Endothelial cell of umbilical vein (primary cell): Measurements from ENCODE around the gene NUMBL. TPM values are rescaled to one million over a fixed set of nuclear protein-coding genes. Genes with fewer than 3 reads are reported as not detected.

Source experiments
- BruUV-seq: library from RNA; stranded (reverse); fragments of 400-500 nt; replicated peaks from 2 replicates; lab custom pipeline; 2021; lab: Mats Ljungman, UMichigan
- CTCF ChIA-PET: fragments of 300-600, 350-600 bp; sonication (Branson Sonifier 250); formaldehyde crosslinking; loops from one replicate; lab custom pipeline; 2021; ENCODE audit warnings: antibody characterized with exemption, inconsistent platforms; lab: Charles Lee
- POLR2A ChIA-PET: fragments of 300-600, 350-600 bp; sonication (Branson Sonifier 250); formaldehyde crosslinking; loops from one replicate; lab custom pipeline; 2021; ENCODE audit warnings: antibody characterized with exemption, inconsistent platforms; lab: Charles Lee
- DNase-seq: peaks from one replicate; pipeline ENCODE4 v3.0.0-alpha.2; 2011; ENCODE audit warnings: low read depth, low spot score
- FAIRE-seq: peaks from 2 replicates; lab custom pipeline; 2011; peaks lifted over from hg19 to GRCh38; lab: Jason Lieb, UNC
- H2AFZ ChIP-seq: 2 replicates; pipeline ENCODE4 v1.6.0; 2012; ENCODE audit warnings: low read depth, low read length, control low read depth, inconsistent platforms
- H3K27ac ChIP-seq: 2 replicates; pipeline ENCODE4 v1.5.1; 2011; ENCODE audit warnings: low read depth, mild to moderate bottlenecking, control low read depth, low read length, moderate library complexity; ENCODE audit not compliant: insufficient read depth
- H3K27me3 ChIP-seq, 2 experiments: 2 replicates each; pipeline versions ENCODE4 v1.6.0 to v1.6.1; 2011; ENCODE audit warnings: low read length in 2 of 2, mixed read lengths in 1 of 2; ENCODE audit not compliant: control insufficient read depth in 2 of 2, insufficient read depth in 2 of 2
- H3K36me3 ChIP-seq, 2 experiments: 2 replicates in 1 of 2; 3 replicates in 1 of 2; pipeline ENCODE4 v1.5.1; 2011; ENCODE audit warnings: low read length in 2 of 2, mild to moderate bottlenecking in 1 of 2, moderate library complexity in 1 of 2; ENCODE audit not compliant: control insufficient read depth in 2 of 2, insufficient read depth in 2 of 2; ENCODE audit errors: extremely low read depth in 1 of 2
- H3K4me1 ChIP-seq: 3 replicates; pipeline ENCODE4 v1.5.1; 2011; ENCODE audit warnings: mild to moderate bottlenecking, low read length; ENCODE audit not compliant: control insufficient read depth, insufficient read depth; ENCODE audit errors: extremely low read depth
- H3K4me2 ChIP-seq: 2 replicates; pipeline ENCODE4 v1.6.1; 2011; ENCODE audit warnings: low read length, control low read depth, mixed read lengths; ENCODE audit not compliant: insufficient read depth
- H3K4me3 ChIP-seq, 3 experiments: fragments of 200-600 bp in 1 of 3; sonication (generic), shearing (Covaris generic) in 1 of 3; replicated peaks in 1 of 3; 2 replicates each; pipeline ENCODE4 v1.5.1; 2011 to 2016; ENCODE audit warnings: control low read depth in 3 of 3, low read length in 3 of 3, mild to moderate bottlenecking in 2 of 3, inconsistent platforms in 1 of 3, low read depth in 1 of 3, moderate library complexity in 1 of 3; ENCODE audit not compliant: insufficient read depth in 1 of 3
- H3K79me2 ChIP-seq: 2 replicates; pipeline ENCODE4 v1.6.0; 2012; ENCODE audit warnings: low read length, inconsistent platforms; ENCODE audit not compliant: control insufficient read depth, insufficient read depth
- H3K9ac ChIP-seq: replicated peaks from 2 replicates; pipeline ENCODE3; 2011; ENCODE audit warnings: low read length, control low read depth; ENCODE audit not compliant: insufficient read depth; ENCODE audit errors: extremely low read depth
- H3K9me1 ChIP-seq: replicated peaks from 3 replicates; pipeline ENCODE4 v1.6.0; 2011; ENCODE audit warnings: mild to moderate bottlenecking, low read length; ENCODE audit not compliant: control insufficient read depth, insufficient read depth; ENCODE audit errors: extremely low read depth
- H3K9me3 ChIP-seq: replicated peaks from 2 replicates; pipeline ENCODE4 v1.5.1; 2012; ENCODE audit warnings: low read length, inconsistent platforms; ENCODE audit not compliant: control insufficient read depth, insufficient read depth
- H4K20me1 ChIP-seq: replicated peaks from 2 replicates; pipeline ENCODE3; 2011; ENCODE audit warnings: mild to moderate bottlenecking, low read length; ENCODE audit not compliant: control insufficient read depth, insufficient read depth; ENCODE audit errors: extremely low read depth
- CTCF ChIP-seq, 2 donors: IDR thresholded peaks; 1 replicate in 1 of 2; 2 replicates in 1 of 2; pipeline ENCODE4 v1.5.1; 2011; ENCODE audit warnings: low read length in 2 of 2, mild to moderate bottlenecking in 2 of 2, moderate library complexity in 2 of 2, control low read depth in 1 of 2, inconsistent platforms in 1 of 2, low read depth in 1 of 2; ENCODE audit not compliant: insufficient read depth in 1 of 2; ENCODE audit errors: extremely low read depth in 1 of 2
- FOS ChIP-seq: IDR thresholded peaks from 2 replicates; pipeline ENCODE4 v1.6.1; 2011; ENCODE audit warnings: mild to moderate bottlenecking, low read length, moderate library complexity, borderline replicate concordance; ENCODE audit not compliant: insufficient read depth
- GATA2 ChIP-seq: IDR thresholded peaks from 2 replicates; pipeline ENCODE4 v1.7.0; 2011; ENCODE audit warnings: low read depth, mild to moderate bottlenecking, moderate library complexity, mixed read lengths, low read length; ENCODE audit not compliant: insufficient read length, insufficient read depth
- JUN ChIP-seq: IDR thresholded peaks from 2 replicates; pipeline ENCODE4 v1.6.1; 2011; ENCODE audit warnings: borderline replicate concordance, low read depth; ENCODE audit not compliant: insufficient read length, insufficient read depth
- MAX ChIP-seq: IDR thresholded peaks from 2 replicates; pipeline ENCODE4 v1.6.1; 2011; ENCODE audit not compliant: insufficient read depth, insufficient read length
- POLR2A ChIP-seq: IDR thresholded peaks from 2 replicates; pipeline ENCODE4 v1.6.1; 2012; ENCODE audit warnings: low read depth, mild to moderate bottlenecking, control low read depth, low read length
- dilution Hi-C: fragments of 300-500 bp; cut with MboI; formaldehyde crosslinking; loops from one replicate; pipeline ENCODE4 v1.15.0; 2019; ENCODE audit warnings: low sequenced_read_pairs; ENCODE audit not compliant: extremely low pct_ligation_motif_present
- intact Hi-C: fragments of 100-400 bp; cut with micrococcal nuclease; formaldehyde crosslinking; loops from one replicate; pipeline ENCODE4 v1.10.0; 2022
- polyA plus RNA-seq, 4 experiments: library from polyadenylated mRNA; depleted of rRNA in 3 of 4; stranded (reverse) in 3 of 4; unstranded in 1 of 4; fragments of >200 nt; gene quantifications; 2 replicates each; pipeline versions ENCODE4 v1.2.1 to v1.2.3, GENCODE V29; 2011 to 2012; ENCODE audit warnings: missing spikeins in 1 of 4
- total RNA-seq: library from RNA; stranded (reverse); gene quantifications from 2 replicates; pipeline ENCODE4 v1.2.3, GENCODE V29; 2021

NUMBL gene
- total and polyA plus RNA-seq, 2 donors (not counting 3 experiments of a cell fraction or from before 2014, with no cell fraction given), result 21.5 to 46.7 TPM

GRCh38 chr19:40719414-40719894 is 29.0 kb upstream of the NUMBL start:
- Histone ChIP-seq H3K9ac (peak overlapping the region; percentile 39), H3K9me1 (no peaks in the 10 kb centered on the region), H4K20me1 (no peaks in the 10 kb centered on the region), H2AFZ (no peak overlapping the region), H3K27me3 (no peaks in the 10 kb centered on the region), H3K79me2 (peaks cover 49% of the 10 kb centered on the region), H3K27ac (peak overlapping the region; percentile 94), H3K4me1 (peaks cover 60% of the 10 kb centered on the region), H3K9me3 (no peaks in the 10 kb centered on the region), H3K4me2 (peak overlapping the region; percentile 82), H3K36me3 (peaks cover 0 to 4% of the 10 kb centered on the region in 2 experiments), H3K4me3 (peak overlapping the region in 2 of 3 experiments; percentile 13 to 78)
- BruUV-seq, result TSS peak; percentile 5
- intact Hi-C loops, result no loop called here
- FAIRE-seq (no peak), DNase-seq (no peak)
- POLR2A ChIA-PET, result no interaction called here
- dilution Hi-C loops, result no loop called here
- CTCF ChIA-PET, result interaction anchor here (1.3 kb wide), 1 partner anchor 87 kb away, joined by 3 read pairs; no protein-coding TSS in a partner anchor
- TF ChIP-seq GATA2 (no peak), POLR2A (no peak), CTCF (IDR thresholded peaks at IDR 0.05; ENCODE audit: extremely low read depth in 1 of 2, insufficient read depth in 1 of 2, low read depth in 1 of 2, low read length in 2 of 2) (no peak), FOS (no peak), MAX (no peak), JUN (no peak)
